Progenitor cell of endocrine pancreas (in vitro differentiated cells): Measurements from ENCODE around the gene ATP1A1. TPM values are rescaled to one million over a fixed set of nuclear protein-coding genes. Genes with fewer than 3 reads are reported as not detected.

Source experiments
- DNase-seq: peaks from one replicate; pipeline ENCODE4 v3.0.0; 2021; ENCODE audit warnings: low spot score; ENCODE audit not compliant: unreplicated experiment
- H3K27ac Mint-ChIP-seq: 2 replicates; pipeline ENCODE4 v1.8.0; 2021; ENCODE audit warnings: mild to moderate bottlenecking, moderate library complexity, mixed read lengths
- H3K27me3 Mint-ChIP-seq: 2 replicates; pipeline ENCODE4 v1.8.0; 2021; ENCODE audit warnings: mixed read lengths
- H3K36me3 Mint-ChIP-seq: 2 replicates; pipeline ENCODE4 v1.8.0; 2022; ENCODE audit warnings: mixed read lengths; ENCODE audit not compliant: insufficient read depth
- H3K4me1 Mint-ChIP-seq: 2 replicates; pipeline ENCODE4 v1.8.0; 2021; ENCODE audit warnings: low read depth, mixed read lengths
- H3K4me3 Mint-ChIP-seq: 2 replicates; pipeline ENCODE4 v1.8.0; 2021; ENCODE audit warnings: low read depth, mild to moderate bottlenecking, moderate library complexity, mixed read lengths
- H3K9me3 Mint-ChIP-seq: 2 replicates; pipeline ENCODE4 v1.8.0; 2021; ENCODE audit warnings: low read depth, mixed read lengths
- CTCF ChIP-seq: fragments of 200-600 bp; sonication (generic); IDR thresholded peaks from one replicate; pipeline ENCODE4 v1.5.0; 2021; ENCODE audit warnings: antibody characterized with exemption, mild to moderate bottlenecking; ENCODE audit not compliant: unreplicated experiment
- total RNA-seq: library from RNA; stranded (reverse); gene quantifications from 2 replicates; pipeline ENCODE4 v1.2.1, GENCODE V29; 2021

Gene ATP1A1
- total RNA-seq, 1 donor from 2014 or later, result 332 TPM

GRCh38 chr1:116351914-116352313, 21.1 kb upstream of the ATP1A1 start:
- no peak for DNase-seq
- no peak for TF ChIP-seq CTCF
- Mint-ChIP-seq H3K9me3 (no peaks in the 10 kb centered on the region), H3K4me1 (peaks cover 7% of the 10 kb centered on the region), H3K27ac (no peak overlapping the region), H3K4me3 (no peak overlapping the region), H3K36me3 (no peaks in the 10 kb centered on the region), H3K27me3 (no peaks in the 10 kb centered on the region)

GRCh38 chr1:116352349-116352813, 20.7 kb upstream of the ATP1A1 start:
- Mint-ChIP-seq H3K9me3 (no peaks in the 10 kb centered on the region), H3K27me3 (no peaks in the 10 kb centered on the region), H3K4me3 (no peak overlapping the region), H3K36me3 (no peaks in the 10 kb centered on the region), H3K27ac (no peak overlapping the region), H3K4me1 (peaks cover 3% of the 10 kb centered on the region)
- DNase-seq, result no peak
- TF ChIP-seq CTCF, result no peak

- DNase-seq, result no peak
Observed at GRCh38 chr1:116353155-116353554, 19.9 kb upstream of the ATP1A1 start.

GRCh38 chr1:116356067-116356466, 17.0 kb upstream of the ATP1A1 start:
- H3K4me3 Mint-ChIP-seq, result no peak overlapping the region
- no peak overlapping the region for H3K27ac Mint-ChIP-seq
- H3K4me1 Mint-ChIP-seq, result no peaks in the 10 kb centered on the region
- DNase-seq, result no peak
- H3K9me3 Mint-ChIP-seq, result no peaks in the 10 kb centered on the region
- no peaks in the 10 kb centered on the region for H3K36me3 Mint-ChIP-seq
- TF ChIP-seq CTCF, result no peak
- no peaks in the 10 kb centered on the region for H3K27me3 Mint-ChIP-seq

More at GRCh38 chr1:116353155-116353554, 19.9 kb upstream of the ATP1A1 start:
- Mint-ChIP-seq H3K27me3 (no peaks in the 10 kb centered on the region), H3K4me3 (no peak overlapping the region), H3K9me3 (no peaks in the 10 kb centered on the region), H3K36me3 (no peaks in the 10 kb centered on the region), H3K4me1 (no peaks in the 10 kb centered on the region), H3K27ac (no peak overlapping the region)
- TF ChIP-seq CTCF, result no peak

- DNase-seq, result no peak
- no peaks in the 10 kb centered on the region for H3K36me3 Mint-ChIP-seq
- H3K27me3 Mint-ChIP-seq, result no peaks in the 10 kb centered on the region
- H3K4me1 Mint-ChIP-seq, result no peaks in the 10 kb centered on the region
- TF ChIP-seq CTCF, result no peak
- H3K9me3 Mint-ChIP-seq, result no peaks in the 10 kb centered on the region
- no peak overlapping the region for H3K4me3 Mint-ChIP-seq
- H3K27ac Mint-ChIP-seq, result no peak overlapping the region
Observed at GRCh38 chr1:116356673-116357072, 16.4 kb upstream of the ATP1A1 start.
